ELF-1 (cell line): ENCODE results near the gene LTBP1.

Experiments
- DNase-seq: peaks from one replicate; pipeline ENCODE4 v3.0.0-alpha.2; 2016; ENCODE audit warnings: low read depth, low spot score

Gene LTBP1

DNA sequence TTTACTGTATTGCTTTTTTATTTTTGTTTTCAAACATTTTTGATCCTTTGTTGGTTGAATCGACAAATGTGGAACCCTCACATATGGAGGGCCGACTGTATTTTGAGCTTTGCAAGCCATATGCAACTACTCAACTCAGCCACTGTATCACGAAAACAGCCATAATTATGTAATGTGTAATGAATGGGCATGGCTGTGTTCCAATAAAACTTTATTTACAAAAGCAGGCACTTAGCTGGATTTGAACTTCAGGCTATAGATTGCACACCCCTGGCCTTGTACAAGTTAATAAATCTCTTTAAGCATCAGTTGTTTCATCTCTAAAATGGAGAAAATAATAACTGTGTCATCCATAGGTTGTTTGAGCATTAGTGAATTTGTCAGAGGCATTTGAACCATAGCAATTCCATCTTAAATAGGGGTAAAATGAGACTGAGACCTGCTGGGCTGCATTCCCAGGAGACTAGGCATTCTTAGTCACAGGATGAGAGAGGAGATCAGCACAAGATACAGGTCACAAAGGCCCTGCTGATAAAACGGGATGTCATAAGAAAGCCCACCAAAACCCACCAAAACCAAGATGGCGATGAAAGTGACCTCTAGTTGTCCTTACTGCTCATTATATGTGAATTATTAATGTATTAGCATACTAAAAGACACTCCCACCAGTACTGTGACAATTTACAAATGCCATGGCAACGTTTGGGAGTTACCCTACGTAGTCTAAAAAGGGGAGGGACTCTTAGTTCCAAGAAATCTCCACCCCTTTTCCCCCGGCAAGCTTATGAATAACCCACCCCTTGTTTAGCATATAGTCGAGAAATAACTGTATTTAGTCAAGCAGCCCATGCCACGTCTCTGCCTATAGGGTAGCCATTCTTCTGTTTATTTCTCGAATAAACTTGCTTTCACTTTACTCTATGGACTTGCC, 13.7 kb upstream of the LTBP1 start:
- peak; percentile 40 for DNase-seq

DNA sequence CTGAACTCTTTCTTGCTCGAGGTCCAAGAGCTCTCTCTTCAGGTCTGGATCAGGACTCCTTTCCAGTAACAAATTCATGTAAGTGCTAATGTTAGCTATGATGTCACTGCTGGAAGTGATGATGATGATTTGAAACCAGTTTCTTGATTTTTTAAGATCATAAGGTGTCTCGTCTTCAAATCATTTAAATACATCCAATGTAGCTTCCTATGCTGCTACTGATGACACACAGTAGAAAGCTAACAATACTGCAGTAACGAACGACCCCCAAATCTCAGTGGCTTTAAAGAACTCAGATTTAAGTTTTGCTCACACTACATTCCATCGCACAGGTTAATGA, 13.0 kb upstream of the LTBP1 start:
- DNase-seq, result no peak

DNA sequence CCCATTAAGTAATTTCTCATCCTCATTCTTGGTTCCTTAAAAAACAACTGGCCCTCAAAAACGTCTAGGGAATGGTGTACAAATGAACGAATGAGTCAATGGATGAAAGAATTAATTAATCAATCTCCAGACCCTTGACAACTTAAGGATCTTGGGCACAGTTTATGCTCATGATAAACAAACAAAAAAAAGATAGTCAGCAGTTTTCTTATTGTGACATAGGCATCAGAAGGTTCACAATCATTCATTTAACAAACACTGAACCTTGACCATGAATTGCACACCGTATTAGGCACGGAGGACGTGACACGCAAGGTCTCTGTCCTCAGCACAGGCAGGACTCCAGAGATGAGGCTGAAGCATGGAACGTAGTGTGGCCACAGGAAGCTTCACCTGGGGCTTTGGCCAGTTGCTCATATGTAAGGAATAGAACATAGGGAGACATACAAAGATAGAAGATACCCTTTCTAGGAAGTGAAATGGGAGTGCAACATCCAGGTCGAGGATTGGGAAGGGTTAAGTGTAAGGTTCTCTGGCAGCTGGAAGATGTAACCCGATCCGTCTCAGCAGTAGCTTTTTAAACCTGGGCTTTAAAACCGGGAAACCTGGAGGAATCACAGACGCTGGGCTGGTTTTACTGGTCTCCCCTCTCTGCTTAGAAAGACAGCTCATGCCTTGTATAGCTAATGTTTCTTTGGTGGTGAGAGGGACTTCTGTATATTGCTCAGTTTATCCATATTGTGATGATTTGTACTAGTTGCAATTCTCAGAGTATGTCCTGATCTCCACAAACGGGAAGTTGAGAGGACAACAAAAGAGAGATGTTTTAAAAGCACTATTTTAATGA, 8.9 kb upstream of the LTBP1 start:
- DNase-seq, result peak; percentile 88

GRCh38 chr2:32938934-32939333, 7.8 kb upstream of the LTBP1 start:
- no peak for DNase-seq

GRCh38 chr2:32940316-32940997, 6.3 kb upstream of the LTBP1 start:
- DNase-seq, result no peak

- DNase-seq, result no peak
Observed at GRCh38 chr2:32941944-32942690, 4.6 kb upstream of the LTBP1 start.

GRCh38 chr2:32942793-32943485, 3.8 kb upstream of the LTBP1 start:
- no peak for DNase-seq

DNA sequence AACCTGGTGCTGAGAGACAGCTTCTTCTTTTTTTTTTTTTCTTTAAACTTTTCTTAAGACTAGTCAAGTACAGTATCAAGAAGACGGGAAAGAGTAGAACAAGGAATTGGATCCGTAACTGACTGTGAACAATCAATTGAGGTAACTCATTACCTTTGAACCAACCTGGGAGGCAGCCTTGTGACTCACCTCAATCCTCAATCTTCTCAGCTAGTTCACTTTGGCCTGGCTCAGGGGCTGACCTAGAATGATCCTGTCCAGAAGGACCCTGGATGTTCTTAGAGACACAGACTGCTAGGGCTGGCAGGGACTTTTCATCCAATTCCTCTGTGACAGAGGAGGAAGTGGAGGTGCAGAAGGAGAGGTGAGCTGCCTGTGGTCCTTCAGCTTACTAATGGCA, 1.5 kb upstream of the LTBP1 start:
- no peak for DNase-seq

- no peak for DNase-seq
Observed at GRCh38 chr2:32947076-32947483, 327 bp downstream of the LTBP1 start.

- DNase-seq, result peak; percentile 88
Observed at GRCh38 chr2:32947484-32948143, 861 bp downstream of the LTBP1 start.

GRCh38 chr2:32948266-32948665, 1.5 kb downstream of the LTBP1 start:
- no peak for DNase-seq

GRCh38 chr2:32949260-32949659, 2.5 kb downstream of the LTBP1 start:
- no peak for DNase-seq

- no peak for DNase-seq
Observed at GRCh38 chr2:32951672-32952071, 4.9 kb downstream of the LTBP1 start.

DNA sequence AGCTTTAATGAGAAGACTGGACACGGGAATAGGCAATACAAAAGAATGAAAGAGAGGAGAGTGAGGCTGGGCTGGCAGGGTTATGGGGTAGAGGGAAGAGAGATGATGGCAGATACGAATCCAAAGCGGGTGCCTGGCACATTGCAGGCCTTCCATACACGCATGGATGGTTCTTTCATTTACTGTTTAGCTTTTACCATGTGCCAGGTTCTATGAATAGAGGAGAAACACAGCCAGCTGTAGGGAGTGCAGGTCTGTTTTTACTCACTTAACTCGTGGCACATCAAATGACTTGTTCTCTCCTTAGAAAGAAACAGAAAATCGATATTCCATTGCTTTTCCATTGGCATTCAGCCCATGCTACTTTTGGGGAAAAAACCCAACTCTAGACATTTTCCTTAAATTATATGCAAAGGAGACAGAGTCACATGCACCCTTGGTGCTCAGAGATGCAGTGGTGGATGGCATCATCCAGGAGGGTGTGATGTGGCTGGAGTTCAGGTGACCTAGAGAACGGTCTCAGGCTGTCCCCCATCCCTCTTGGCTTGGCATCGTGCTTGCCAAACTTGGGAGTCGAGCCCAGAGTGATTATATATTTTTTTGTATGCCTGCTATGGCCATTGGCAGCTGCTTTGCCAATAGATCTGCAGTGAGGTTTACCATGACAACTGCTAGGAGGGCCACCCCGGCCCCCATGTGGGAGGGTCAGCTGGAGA, 6.2 kb downstream of the LTBP1 start:
- DNase-seq, result no peak

GRCh38 chr2:32954206-32954605, 7.5 kb downstream of the LTBP1 start:
- no peak for DNase-seq

DNA sequence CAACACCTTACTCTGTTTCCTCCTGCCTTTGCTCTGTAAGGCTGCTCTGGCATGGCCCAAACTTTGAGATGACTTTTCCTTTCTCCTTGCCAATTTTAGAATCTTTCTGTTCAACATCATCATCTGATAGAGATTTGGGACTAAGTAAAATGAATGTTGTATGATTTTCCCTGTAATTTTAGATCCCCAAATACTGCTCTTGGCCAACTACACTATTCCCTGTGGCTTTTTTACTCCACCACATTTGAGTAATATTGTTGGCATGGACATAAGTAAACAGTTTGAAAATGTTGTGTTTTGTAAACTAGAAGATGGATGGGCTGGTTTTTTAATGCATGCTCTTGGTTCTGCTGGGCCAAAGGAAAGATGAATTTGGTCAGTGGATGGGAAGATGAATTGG, 12.1 kb downstream of the LTBP1 start:
- no peak for DNase-seq

DNA sequence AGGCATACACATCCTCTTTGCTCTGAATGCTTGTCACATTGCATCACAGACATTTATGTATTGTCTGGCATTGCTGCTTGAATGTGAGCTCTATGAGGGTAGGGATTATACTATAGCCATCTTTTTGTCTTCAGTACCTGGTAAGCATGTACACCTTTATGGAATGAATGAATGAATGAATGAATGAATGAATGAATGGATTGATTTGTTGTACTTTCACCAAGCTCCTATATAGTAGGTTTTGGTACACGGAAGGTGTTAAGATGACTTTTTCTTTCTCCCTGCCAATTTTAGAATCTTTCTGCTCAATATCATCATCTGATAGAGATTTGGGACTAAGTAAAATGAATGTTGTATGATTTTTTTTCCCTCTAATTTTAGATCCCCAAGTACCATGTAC, 13.5 kb downstream of the LTBP1 start:
- DNase-seq, result no peak

GRCh38 chr2:32960647-32961403, 14.1 kb downstream of the LTBP1 start:
- DNase-seq, result no peak

- no peak for DNase-seq
Observed at GRCh38 chr2:32962690-32963089, 15.9 kb downstream of the LTBP1 start.
